IMR-90 (cell line): ENCODE data around the gene CFL2. TPM values are rescaled to one million over a fixed set of nuclear protein-coding genes. Genes with fewer than 3 reads are reported as not detected.

Experiments
- ATAC-seq: fragments of 200-7000 bp; cut with Tn5 transposase; 2 replicates; pipeline ENCODE4 v1.9.1; 2020; ENCODE audit warnings: low read depth, mild to moderate bottlenecking, moderate library complexity
- BruUV-seq: library from RNA; stranded (reverse); fragments of 400-500 nt; replicated peaks from 2 replicates; lab custom pipeline; 2021; lab: Mats Ljungman, UMichigan
- CTCF ChIA-PET: fragments of 300-600 bp; formaldehyde crosslinking; extraction: SDS; loops from one replicate; lab custom pipeline; 2021; ENCODE audit warnings: antibody characterized with exemption; lab: Yijun Ruan, JAX
- POLR2A ChIA-PET: fragments of 300-600 bp; sonication (Branson Sonifier 250); formaldehyde crosslinking; loops from one replicate; lab custom pipeline; 2022; ENCODE audit warnings: antibody characterized with exemption; ENCODE audit not compliant: unreplicated experiment; lab: Charles Lee
- DNase-seq: peaks from one replicate; pipeline ENCODE4 v3.0.0; 2013
- H2AFZ ChIP-seq: replicated peaks from 2 replicates; pipeline ENCODE3; 2013; ENCODE audit warnings: low read length, mild to moderate bottlenecking; ENCODE audit not compliant: poor library complexity
- H2AK5ac ChIP-seq: 2 replicates; pipeline ENCODE4 v1.6.1; 2013; ENCODE audit warnings: low read depth, low read length, inconsistent platforms
- H2AK9ac ChIP-seq: replicated peaks from 2 replicates; pipeline ENCODE3; 2013; ENCODE audit warnings: mild to moderate bottlenecking, low read depth, low read length, moderate library complexity; ENCODE audit not compliant: poor library complexity
- H2BK120ac ChIP-seq: 2 replicates; pipeline ENCODE4 v1.6.1; 2013; ENCODE audit warnings: low read depth, low read length, inconsistent platforms
- H2BK15ac ChIP-seq: 3 replicates; pipeline ENCODE4 v1.6.1; 2013; ENCODE audit warnings: low read depth, low read length, inconsistent platforms
- H2BK20ac ChIP-seq: 2 replicates; pipeline ENCODE4 v1.6.1; 2013; ENCODE audit warnings: low read depth, mild to moderate bottlenecking, inconsistent platforms, low read length, moderate library complexity
- H2BK5ac ChIP-seq: 2 replicates; pipeline ENCODE4 v1.6.1; 2013; ENCODE audit warnings: mild to moderate bottlenecking, low read depth, low read length, inconsistent platforms; ENCODE audit not compliant: poor library complexity, severe bottlenecking
- H3K14ac ChIP-seq: replicated peaks from 2 replicates; pipeline ENCODE4 v1.6.1; 2013; ENCODE audit warnings: low read depth, low read length, inconsistent platforms
- H3K18ac ChIP-seq: 2 replicates; pipeline ENCODE4 v1.6.1; 2013; ENCODE audit warnings: low read depth, low read length, control low read depth
- H3K23ac ChIP-seq: 2 replicates; pipeline ENCODE4 v1.6.1; 2013; ENCODE audit warnings: low read depth, low read length, inconsistent platforms
- H3K27ac ChIP-seq: 2 replicates; pipeline ENCODE4 v1.5.1; 2013; ENCODE audit warnings: mild to moderate bottlenecking, control low read depth, low read length; ENCODE audit not compliant: insufficient read depth
- H3K27me3 ChIP-seq: 2 replicates; pipeline ENCODE4 v1.6.1; 2013; ENCODE audit warnings: low read length; ENCODE audit not compliant: control insufficient read depth, insufficient read depth
- H3K36me3 ChIP-seq: 2 replicates; pipeline ENCODE4 v1.6.1; 2013; ENCODE audit warnings: low read length, mixed read lengths; ENCODE audit not compliant: control insufficient read depth, insufficient read depth
- H3K4ac ChIP-seq: 2 replicates; pipeline ENCODE4 v1.6.1; 2013; ENCODE audit warnings: low read depth, low read length, inconsistent platforms
- H3K4me1 ChIP-seq: 2 replicates; pipeline ENCODE4 v1.6.1; 2013; ENCODE audit warnings: low read length, mixed read lengths; ENCODE audit not compliant: control insufficient read depth, insufficient read depth
- H3K4me2 ChIP-seq: 2 replicates; pipeline ENCODE4 v1.6.1; 2013; ENCODE audit warnings: low read depth, mild to moderate bottlenecking, control low read depth, low read length, moderate library complexity
- H3K4me3 ChIP-seq: 2 replicates; pipeline ENCODE4 v1.5.1; 2013; ENCODE audit warnings: low read depth, mild to moderate bottlenecking, control low read depth, low read length, moderate library complexity; ENCODE audit not compliant: insufficient read depth
- H3K56ac ChIP-seq: 2 replicates; pipeline ENCODE4 v1.6.1; 2013; ENCODE audit warnings: low read length, inconsistent platforms; ENCODE audit not compliant: insufficient read depth; ENCODE audit errors: extremely low read depth
- H3K79me1 ChIP-seq, 2 experiments: 2 replicates each; pipeline ENCODE4 v1.6.1; 2013; ENCODE audit warnings: low read length in 2 of 2, inconsistent platforms in 1 of 2, low read depth in 1 of 2
- H3K9ac ChIP-seq: 2 replicates; pipeline ENCODE4 v1.6.1; 2013; ENCODE audit warnings: low read depth, low read length, control low read depth
- H3K9me1 ChIP-seq: 2 replicates; pipeline ENCODE4 v1.6.1; 2013; ENCODE audit warnings: low read length, inconsistent platforms; ENCODE audit not compliant: insufficient read depth
- H3K9me3 ChIP-seq: 2 replicates; pipeline ENCODE4 v1.6.1; 2013; ENCODE audit warnings: low read length; ENCODE audit not compliant: control insufficient read depth, insufficient read depth
- H4K20me1 ChIP-seq: 2 replicates; pipeline ENCODE4 v1.6.1; 2013; ENCODE audit warnings: low read length, inconsistent platforms; ENCODE audit not compliant: insufficient read depth
- H4K5ac ChIP-seq: 2 replicates; pipeline ENCODE4 v1.6.1; 2013; ENCODE audit warnings: mild to moderate bottlenecking, low read depth, low read length, control low read depth
- H4K8ac ChIP-seq, 2 experiments: 2 replicates each; pipeline ENCODE4 v1.6.1; 2013; ENCODE audit warnings: low read depth in 2 of 2, low read length in 2 of 2, control low read depth in 1 of 2, inconsistent platforms in 1 of 2
- H4K91ac ChIP-seq: 2 replicates; pipeline ENCODE4 v1.6.1; 2013; ENCODE audit warnings: low read depth, low read length, inconsistent platforms; ENCODE audit not compliant: insufficient read depth
- RAD21 ChIP-seq: IDR thresholded peaks from 2 replicates; pipeline ENCODE4 v1.6.1; 2012; ENCODE audit warnings: low read length, improper control_type of control experiment
- WGBS, 2 experiments: methylation state at CpG; one replicate each; pipeline versions ENCODE4 v1.1.5 to v1.1.7; 2013; ENCODE audit warnings: missing lambda C conversion rate in 2 of 2; ENCODE audit not compliant: insufficient read length in 1 of 2; ENCODE audit errors: extremely low coverage in 2 of 2; 5-methylcytosine and 5-hydroxymethylcytosine counted together
- dilution Hi-C: fragments of 300-500 bp; cut with HindIII; formaldehyde crosslinking; loops from one replicate; pipeline ENCODE4 v1.14.3; 2018; ENCODE audit warnings: low sequenced_read_pairs; ENCODE audit not compliant: unreplicated experiment
- in situ Hi-C: fragments of 300-500 bp; cut with MboI; formaldehyde crosslinking; loops from 3 replicates; pipeline ENCODE4 v1.14.3; 2019; ENCODE audit warnings: low sequenced_read_pairs, inconsistent platforms, mixed read lengths
- intact Hi-C: fragments of 100-400 bp; cut with micrococcal nuclease; formaldehyde crosslinking; loops from 2 replicates; pipeline ENCODE4 v1.10.0; 2022
- polyA plus RNA-seq, 3 experiments: library from polyadenylated mRNA; depleted of rRNA; stranded (reverse); fragments of >200 nt; gene quantifications; 2 replicates each; pipeline ENCODE4 v1.2.3, GENCODE V29; 2012; ENCODE audit warnings: low replicate concordance in 1 of 3
- total RNA-seq: library from RNA; depleted of rRNA; stranded (reverse); fragments of >200 nt; gene quantifications from 2 replicates; pipeline ENCODE4 v1.2.3, GENCODE V29; 2012

The CFL2 gene
- total and polyA plus RNA-seq, 2 of the 4 experiments (the other 2 are of a cell fraction), result 106 to 151 TPM

- no peak overlapping the region for H2BK120ac ChIP-seq
- no TSS peak for BruUV-seq
- no peak overlapping the region for H4K5ac ChIP-seq
- H2AFZ ChIP-seq, result no peak overlapping the region
- H2AK5ac ChIP-seq, result 0 out of 2 replicates have a peak overlapping the region, but pooled peaks have one; percentile 36
- no peak overlapping the region for H3K56ac ChIP-seq
- H3K23ac ChIP-seq, result no peak overlapping the region
- no peak overlapping the region for H3K4me3 ChIP-seq
- no peak overlapping the region for H3K4me2 ChIP-seq
- TF ChIP-seq RAD21, result no peak
- ATAC-seq, result no peak
- H2BK5ac ChIP-seq, result no peak overlapping the region
- peaks cover 3% of the 10 kb centered on the region for H3K9me1 ChIP-seq
- DNase-seq, result no peak
- no peaks in the 10 kb centered on the region for H3K27me3 ChIP-seq
- WGBS, 2 experiments, result no CpG with 5 or more reads among the region's 8 CpGs
- H4K20me1 ChIP-seq, result no peaks in the 10 kb centered on the region
- no peak overlapping the region for H4K91ac ChIP-seq
- ChIA-PET CTCF (no interaction called here), POLR2A (no interaction called here)
- no peaks in the 10 kb centered on the region for H3K79me1 ChIP-seq
- H3K14ac ChIP-seq, result no peak overlapping the region
- in situ Hi-C loops (no loop called here), dilution Hi-C loops (no loop called here), intact Hi-C loops (no loop called here)
- H3K4ac ChIP-seq, result peak overlapping the region; percentile 5; the same call in 1 of the 2 replicates
- H3K18ac ChIP-seq, result no peak overlapping the region
- H3K9ac ChIP-seq, result no peak overlapping the region
- peaks cover 5% of the 10 kb centered on the region for H3K4me1 ChIP-seq
- no peak overlapping the region for H3K27ac ChIP-seq
- H3K36me3 ChIP-seq, result no peaks in the 10 kb centered on the region
- peak overlapping the region in 1 of 2 experiments; percentile 30; a peak in 1 of 4 replicates for H4K8ac ChIP-seq
- H3K9me3 ChIP-seq, result no peaks in the 10 kb centered on the region
- 0 out of 2 replicates have a peak overlapping the region, but pooled peaks have one; percentile 16 for H2BK20ac ChIP-seq
- H2AK9ac ChIP-seq, result no peak overlapping the region
- H2BK15ac ChIP-seq, result peak overlapping the region; percentile 80; the same call in 1 of the 3 replicates
These were observed 35.7 kb downstream of the CFL2 start for GRCh38 chr14:34678735-34679134.
